T-cell (primary cell): ENCODE measurements around the gene ENPP3. TPM values are rescaled to one million over a fixed set of nuclear protein-coding genes. Genes with fewer than 3 reads are reported as not detected.

Experiments used
- ATAC-seq, 4 experiments: fragments of 200-7000 bp in 3 of 4; fragments of 150-1000 bp in 1 of 4; cut with Tn5 transposase; replicated peaks in 1 of 4; 1 replicate in 3 of 4; 2 replicates in 1 of 4; pipeline ENCODE4 v1.10.0; 2021; ENCODE audit warnings: moderate library complexity in 3 of 4, mild to moderate bottlenecking in 2 of 4, moderate number of reproducible peaks in 1 of 4
- CTCF ChIA-PET, 2 donors: fragments of 300-600 bp; sonication (Branson Sonifier 250); formaldehyde crosslinking; loops; one replicate each; lab custom pipeline; 2022; ENCODE audit warnings: antibody characterized with exemption in 2 of 2; lab: Charles Lee
- POLR2A ChIA-PET, 2 donors: fragments of 300-600 bp; sonication (Branson Sonifier 250); formaldehyde crosslinking; loops; one replicate each; lab custom pipeline; 2022; ENCODE audit warnings: antibody characterized with exemption in 2 of 2; lab: Charles Lee
- DNase-seq, 35 experiments: peaks; one replicate each; pipeline versions ENCODE4 v3.0.0 to v3.0.0-alpha.2; 2013 to 2023
- H3K27ac ChIP-seq: one replicate; pipeline ENCODE4 v1.5.1; 2013; ENCODE audit warnings: low read length
- H3K27me3 ChIP-seq, 2 experiments: replicated peaks in 1 of 2; 1 replicate in 1 of 2; 2 replicates in 1 of 2; pipeline versions ENCODE4 v1.6.1 to v1.7.0; 2013; ENCODE audit warnings: low read length in 1 of 2, mixed read lengths in 1 of 2; ENCODE audit not compliant: control insufficient read depth in 2 of 2, insufficient read depth in 2 of 2; ENCODE audit errors: extremely low read depth in 1 of 2
- H3K36me3 ChIP-seq, 2 donors: 1 replicate in 1 of 2; 2 replicates in 1 of 2; pipeline versions ENCODE4 v1.6.1 to v1.7.0; 2013; ENCODE audit warnings: low read length in 1 of 2; ENCODE audit not compliant: control insufficient read depth in 2 of 2, insufficient read depth in 1 of 2; ENCODE audit errors: extremely low read depth in 1 of 2
- H3K4me1 ChIP-seq, 2 experiments: 1 replicate in 1 of 2; 2 replicates in 1 of 2; pipeline versions ENCODE4 v1.6.1 to v1.7.0; 2013; ENCODE audit warnings: low read length in 2 of 2, mixed read lengths in 1 of 2; ENCODE audit not compliant: insufficient read depth in 2 of 2, control insufficient read depth in 1 of 2; ENCODE audit errors: extremely low read depth in 1 of 2
- H3K4me3 ChIP-seq, 2 donors: 1 replicate in 1 of 2; 2 replicates in 1 of 2; pipeline versions ENCODE4 v1.5.1 to v1.7.0; 2013; ENCODE audit warnings: mild to moderate bottlenecking in 2 of 2, low read length in 1 of 2, moderate library complexity in 1 of 2; ENCODE audit not compliant: control insufficient read depth in 1 of 2; ENCODE audit errors: extremely low read depth in 1 of 2
- H3K9me3 ChIP-seq: 2 replicates; pipeline ENCODE4 v1.7.0; 2013
- H3K27ac Mint-ChIP-seq, 2 donors: one replicate each; pipeline ENCODE4 v1.8.0; 2020 to 2021; ENCODE audit warnings: mild to moderate bottlenecking in 2 of 2, mixed read lengths in 2 of 2
- H3K27me3 Mint-ChIP-seq, 2 donors: one replicate each; pipeline ENCODE4 v1.8.0; 2021 to 2022; ENCODE audit warnings: mixed read lengths in 2 of 2
- H3K36me3 Mint-ChIP-seq: one replicate; pipeline ENCODE4 v1.8.0; 2021; ENCODE audit warnings: mixed read lengths
- H3K4me1 Mint-ChIP-seq, 3 donors: one replicate each; pipeline ENCODE4 v1.8.0; 2020 to 2022; ENCODE audit warnings: mixed read lengths in 3 of 3, mild to moderate bottlenecking in 1 of 3
- H3K4me3 Mint-ChIP-seq, 3 donors: one replicate each; pipeline ENCODE4 v1.8.0; 2020 to 2022; ENCODE audit warnings: mild to moderate bottlenecking in 3 of 3, mixed read lengths in 3 of 3, moderate library complexity in 3 of 3
- H3K9me3 Mint-ChIP-seq, 3 donors: one replicate each; pipeline ENCODE4 v1.8.0; 2020 to 2022; ENCODE audit warnings: mixed read lengths in 3 of 3
- WGBS: methylation state at CpG from one replicate; pipeline ENCODE4 v1.1.5; 2013; ENCODE audit warnings: missing lambda C conversion rate; ENCODE audit not compliant: insufficient coverage; 5-methylcytosine and 5-hydroxymethylcytosine counted together
- total RNA-seq, 35 experiments: library from RNA in 6 of 35; stranded (reverse) in 6 of 35; fragments of 120-200 nt in 1 of 35; gene quantifications; one replicate each; pipeline versions ENCODE4 v1.2.1 to v1.2.4 and lab custom pipeline; 2013 to 2026

ENPP3 gene
- total RNA-seq, 5 donors from 2014 or later (not counting 1 experiment from before 2014, with no cell fraction given) = 0.30 to 0.68 (median 0.53) TPM

- Histone ChIP-seq H3K27ac (no peak overlapping the region), H3K9me3 (no peaks in the 10 kb centered on the region), H3K4me1 (no peaks in the 10 kb centered on the region), H3K4me3 (no peak overlapping the region), H3K36me3 (no peaks in the 10 kb centered on the region), H3K27me3 (no peaks in the 10 kb centered on the region)
- WGBS = no CpG with 5 or more reads among the region's 3 CpGs
- Mint-ChIP-seq H3K27me3 (no peaks in the 10 kb centered on the region), H3K4me3 (no peak overlapping the region), H3K36me3 (no peaks in the 10 kb centered on the region), H3K9me3 (no peaks in the 10 kb centered on the region), H3K4me1 (no peaks in the 10 kb centered on the region), H3K27ac (no peak overlapping the region)
- DNase-seq = no peak
- ATAC-seq = no peak
- ChIA-PET CTCF (interaction anchor here in 1 of 2 donors (1.0 kb wide), 1 partner anchor 13 kb away, joined by 4 read pairs; no protein-coding TSS in a partner anchor), POLR2A (interaction anchor here in 1 of 2 donors (0.7 kb wide), 1 partner anchor 11 kb away, joined by 3 read pairs; no protein-coding TSS in a partner anchor)
These were observed 3.5 kb downstream of the ENPP3 start for GRCh38 chr6:131640576-131640975.

GRCh38 chr6:131641554-131641953, 4.5 kb downstream of the ENPP3 start:
- no peak overlapping the region for H3K4me3 ChIP-seq
- no peak overlapping the region for H3K27ac Mint-ChIP-seq
- DNase-seq = no peak
- 88% methylated on average over 1 of the region's 1 CpG for WGBS
- H3K36me3 ChIP-seq = no peaks in the 10 kb centered on the region
- ChIA-PET POLR2A (no interaction called here), CTCF (no interaction called here)
- no peaks in the 10 kb centered on the region for H3K4me1 Mint-ChIP-seq
- no peak for ATAC-seq
- H3K9me3 ChIP-seq = no peaks in the 10 kb centered on the region
- no peaks in the 10 kb centered on the region for H3K27me3 ChIP-seq
- H3K9me3 Mint-ChIP-seq = no peaks in the 10 kb centered on the region
- no peaks in the 10 kb centered on the region for H3K36me3 Mint-ChIP-seq
- no peak overlapping the region for H3K4me3 Mint-ChIP-seq
- no peaks in the 10 kb centered on the region for H3K27me3 Mint-ChIP-seq
- no peak overlapping the region for H3K27ac ChIP-seq
- no peaks in the 10 kb centered on the region for H3K4me1 ChIP-seq

- no peak overlapping the region for H3K27ac ChIP-seq
- H3K4me3 ChIP-seq = no peak overlapping the region
- H3K27ac Mint-ChIP-seq = no peak overlapping the region
- H3K36me3 ChIP-seq = no peaks in the 10 kb centered on the region
- H3K4me1 ChIP-seq = no peaks in the 10 kb centered on the region
- H3K36me3 Mint-ChIP-seq = no peaks in the 10 kb centered on the region
- ATAC-seq (no peak), DNase-seq (no peak)
- no peaks in the 10 kb centered on the region for H3K4me1 Mint-ChIP-seq
- no peaks in the 10 kb centered on the region for H3K9me3 Mint-ChIP-seq
- H3K4me3 Mint-ChIP-seq = no peak overlapping the region
- H3K27me3 Mint-ChIP-seq = no peaks in the 10 kb centered on the region
- H3K9me3 ChIP-seq = no peaks in the 10 kb centered on the region
- ChIA-PET CTCF (no interaction called here), POLR2A (no interaction called here)
- H3K27me3 ChIP-seq = no peaks in the 10 kb centered on the region
- 83% methylated on average over 3 of the region's 6 CpGs for WGBS
These were observed 5.5 kb downstream of the ENPP3 start for GRCh38 chr6:131642565-131642964.

GRCh38 chr6:131642987-131643611, 6.0 kb downstream of the ENPP3 start:
- Mint-ChIP-seq H3K27me3 (no peaks in the 10 kb centered on the region), H3K9me3 (no peaks in the 10 kb centered on the region), H3K27ac (no peak overlapping the region), H3K4me1 (no peaks in the 10 kb centered on the region), H3K36me3 (no peaks in the 10 kb centered on the region), H3K4me3 (no peak overlapping the region)
- H3K36me3 ChIP-seq = no peaks in the 10 kb centered on the region
- H3K27ac ChIP-seq = no peak overlapping the region
- H3K4me1 ChIP-seq = no peaks in the 10 kb centered on the region
- CTCF ChIA-PET = no interaction called here
- no peak for DNase-seq
- no peak overlapping the region for H3K4me3 ChIP-seq
- no peaks in the 10 kb centered on the region for H3K9me3 ChIP-seq
- POLR2A ChIA-PET = no interaction called here
- no peak for ATAC-seq
- 79% methylated on average over 2 of the region's 3 CpGs for WGBS
- no peaks in the 10 kb centered on the region for H3K27me3 ChIP-seq

- Mint-ChIP-seq H3K9me3 (no peaks in the 10 kb centered on the region), H3K27ac (no peak overlapping the region), H3K36me3 (no peaks in the 10 kb centered on the region), H3K4me3 (no peak overlapping the region), H3K27me3 (no peaks in the 10 kb centered on the region), H3K4me1 (no peaks in the 10 kb centered on the region)
- ChIA-PET CTCF (no interaction called here), POLR2A (no interaction called here)
- no peaks in the 10 kb centered on the region for H3K9me3 ChIP-seq
- H3K4me3 ChIP-seq = no peak overlapping the region
- WGBS = 43% methylated on average over 2 of the region's 2 CpGs
- ATAC-seq (no peak), DNase-seq (no peak)
- no peaks in the 10 kb centered on the region for H3K27me3 ChIP-seq
- no peak overlapping the region for H3K27ac ChIP-seq
- H3K36me3 ChIP-seq = no peaks in the 10 kb centered on the region
- H3K4me1 ChIP-seq = no peaks in the 10 kb centered on the region
These were observed 6.9 kb downstream of the ENPP3 start for GRCh38 chr6:131643855-131644460.

- ChIA-PET CTCF (no interaction called here), POLR2A (no interaction called here)
- Mint-ChIP-seq H3K4me3 (no peak overlapping the region), H3K27me3 (no peaks in the 10 kb centered on the region), H3K9me3 (no peaks in the 10 kb centered on the region), H3K36me3 (no peaks in the 10 kb centered on the region), H3K4me1 (peaks cover 0 to 2% (median 2%) of the 10 kb centered on the region in 3 donors), H3K27ac (no peak overlapping the region)
- H3K36me3 ChIP-seq = no peaks in the 10 kb centered on the region
- H3K27ac ChIP-seq = no peak overlapping the region
- WGBS = no CpG with 5 or more reads among the region's 1 CpG
- DNase-seq (no peak), ATAC-seq (no peak)
- no peaks in the 10 kb centered on the region for H3K9me3 ChIP-seq
- no peak overlapping the region for H3K4me3 ChIP-seq
- H3K4me1 ChIP-seq = no peaks in the 10 kb centered on the region
- no peaks in the 10 kb centered on the region for H3K27me3 ChIP-seq
These were observed 7.8 kb downstream of the ENPP3 start for GRCh38 chr6:131644921-131645320.
